HG03103 (cell line): ENCODE results near the gene FNDC11.

Experiments used
- ATAC-seq: cut with Tn5 transposase; IDR thresholded peaks from one replicate; pipeline ENCODE4 v1.9.1; 2021; ENCODE audit warnings: low read depth; ENCODE audit not compliant: unreplicated experiment

The FNDC11 gene

DNA sequence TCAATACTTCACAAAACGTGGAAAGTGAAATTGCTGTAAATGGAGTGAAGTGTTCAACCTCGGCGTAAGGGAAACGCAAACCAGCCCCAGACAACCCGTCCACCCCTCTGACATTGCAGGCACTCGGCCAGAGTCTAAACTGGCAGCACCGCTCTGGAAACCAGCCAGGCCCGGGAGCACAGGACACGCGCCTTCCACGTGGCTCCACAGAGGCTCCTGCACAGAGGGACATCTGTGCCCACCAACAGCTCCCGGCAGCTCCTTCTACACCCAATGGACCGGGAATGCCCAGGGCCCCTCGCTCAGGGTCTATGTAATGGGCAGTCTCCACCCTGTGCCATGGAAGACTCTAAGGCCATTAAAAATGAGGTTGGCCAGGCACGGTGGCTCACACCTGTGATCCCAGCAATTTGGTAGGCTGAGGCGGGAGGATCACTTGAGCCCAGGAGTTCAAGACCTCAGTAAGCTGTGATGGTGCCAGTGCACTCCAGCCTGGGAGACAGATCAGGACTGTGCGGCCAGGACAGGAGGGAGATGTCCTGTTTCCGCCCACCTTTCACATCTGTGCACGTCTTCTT, 23.4 kb downstream of the FNDC11 start:
- ATAC-seq = no peak

DNA sequence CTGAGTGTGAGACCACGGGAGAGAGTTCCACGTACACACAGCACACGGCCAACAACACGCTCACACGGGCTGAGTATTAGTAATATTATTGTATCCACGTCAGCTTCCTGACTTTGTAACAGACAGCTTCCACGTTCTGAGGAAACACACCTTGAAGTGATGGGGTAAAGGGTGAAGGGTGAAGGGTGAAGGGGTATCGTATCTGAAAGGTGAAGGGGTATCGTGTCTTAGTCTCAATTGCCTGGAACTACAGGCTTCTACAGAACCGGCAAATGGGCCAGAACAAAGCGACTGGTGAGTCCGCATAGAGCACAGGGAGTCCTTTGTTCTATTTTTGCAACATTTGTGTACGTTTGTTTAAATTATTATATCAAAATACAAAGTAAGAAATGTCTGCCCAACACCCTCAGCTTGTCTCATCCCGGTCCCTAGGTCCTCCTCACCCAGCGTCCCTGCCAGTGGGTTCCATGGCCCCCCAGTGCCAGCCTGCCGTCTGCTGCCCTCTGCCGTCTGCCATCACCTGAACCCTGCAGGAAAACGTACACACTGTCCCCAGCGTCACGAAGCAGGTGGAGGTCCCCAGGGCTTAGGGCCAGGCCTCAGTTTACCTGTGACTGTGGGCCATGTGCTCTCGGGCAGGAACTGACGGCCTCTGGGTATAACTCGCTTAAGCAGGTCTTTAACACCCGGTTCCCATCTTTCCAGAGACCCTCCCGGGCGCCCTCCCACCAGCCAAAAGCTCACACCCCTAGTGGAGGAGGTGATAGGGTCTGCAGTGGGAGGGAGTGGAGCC, 24.5 kb downstream of the FNDC11 start:
- ATAC-seq = no peak

DNA sequence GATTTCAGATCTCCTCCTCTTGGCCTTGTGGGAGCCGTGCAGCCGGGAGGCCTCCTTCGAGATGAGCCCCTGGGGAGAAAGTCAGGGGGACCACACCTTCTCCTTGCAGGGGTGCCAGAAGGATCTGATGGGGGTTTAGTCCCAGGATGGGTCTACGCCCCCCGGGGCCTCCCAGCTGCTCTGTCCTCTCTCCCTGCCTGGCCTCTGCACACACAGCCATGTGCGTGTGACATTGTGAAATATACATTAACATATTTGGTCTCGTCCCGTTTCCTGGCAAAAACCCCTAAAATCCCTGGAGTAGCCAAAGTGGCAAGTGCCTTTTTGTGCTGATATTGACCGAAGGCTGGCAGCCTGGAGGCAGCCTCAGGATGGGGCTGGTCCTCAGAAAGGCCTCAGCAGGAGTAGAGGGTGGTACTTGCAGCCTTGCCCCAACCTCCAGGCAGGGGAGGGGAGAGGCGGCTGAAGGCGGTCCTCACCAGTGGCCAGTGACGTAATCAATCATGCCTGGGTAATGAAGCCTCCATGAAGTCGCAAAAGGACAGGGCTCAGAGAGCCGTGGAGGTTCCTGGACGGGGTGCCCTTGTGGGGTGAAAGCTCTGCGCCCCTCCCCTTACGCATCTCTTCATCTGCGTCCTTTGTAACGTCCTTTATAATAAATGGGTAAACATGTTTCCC, 25.2 kb downstream of the FNDC11 start:
- ATAC-seq = no peak

DNA sequence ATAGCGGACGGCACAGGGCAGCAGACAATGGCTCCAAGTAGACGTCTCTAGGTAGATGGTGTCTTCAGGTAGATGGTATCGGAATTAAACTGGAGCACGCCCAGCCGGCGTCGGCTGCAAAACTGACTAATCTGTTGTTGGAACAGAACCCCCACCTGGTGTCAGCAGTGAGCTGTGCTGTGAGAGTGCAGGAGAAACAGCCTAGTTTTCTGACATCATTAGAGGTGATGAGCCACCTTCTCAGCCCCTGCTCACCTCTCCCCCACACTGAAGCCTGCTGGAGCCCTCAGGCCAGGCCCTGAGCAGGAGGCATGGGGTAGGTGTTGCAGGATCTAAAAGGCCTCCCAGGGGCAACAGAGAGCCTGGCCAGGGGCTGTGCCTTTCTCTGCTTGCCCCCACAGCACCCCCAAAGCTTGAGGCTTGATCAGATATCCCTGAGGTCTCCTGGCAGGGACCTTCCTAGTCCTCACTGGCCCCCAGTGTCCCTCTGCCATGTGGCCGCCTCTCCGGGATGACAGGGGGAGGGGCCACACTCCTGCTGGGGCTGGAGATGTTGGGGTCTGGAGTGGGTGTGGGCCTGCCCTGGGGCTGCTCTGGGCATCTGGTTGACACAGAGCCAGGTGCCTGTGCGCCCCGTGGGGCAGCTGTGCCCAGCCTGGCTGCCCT, 27.0 kb downstream of the FNDC11 start:
- ATAC-seq = no peak

DNA sequence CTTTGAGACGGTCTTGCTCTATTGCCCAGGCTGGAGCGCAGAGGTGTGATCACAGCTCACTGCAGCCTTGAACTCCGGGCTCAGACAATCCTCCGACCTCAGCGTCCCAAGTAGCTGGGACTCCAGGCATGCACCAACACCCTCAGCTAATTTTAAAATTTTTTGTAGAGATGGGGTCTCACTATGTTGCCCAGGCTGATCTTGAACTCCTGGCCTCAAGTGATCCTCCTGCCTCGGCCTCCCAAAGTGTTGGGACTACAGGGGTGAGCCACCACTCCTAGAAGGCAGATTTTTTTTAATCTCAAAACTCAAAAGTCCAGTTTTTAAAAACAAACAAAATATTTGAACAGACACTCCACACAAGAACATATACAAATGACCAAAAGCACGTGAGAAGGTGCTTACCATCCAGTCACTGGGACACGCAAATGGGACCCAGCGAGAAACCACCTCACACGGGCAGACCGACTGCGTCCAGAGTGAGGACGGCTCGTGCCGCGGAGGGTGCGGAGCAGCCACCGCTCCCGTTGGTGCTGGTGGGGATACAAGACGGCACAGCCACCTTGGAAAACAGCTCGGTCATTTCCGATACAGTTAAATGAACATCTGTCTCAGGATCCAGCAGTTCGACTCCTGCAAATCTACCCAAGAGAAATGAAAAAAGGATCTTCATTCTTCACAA, 28.6 kb downstream of the FNDC11 start:
- no peak for ATAC-seq

DNA sequence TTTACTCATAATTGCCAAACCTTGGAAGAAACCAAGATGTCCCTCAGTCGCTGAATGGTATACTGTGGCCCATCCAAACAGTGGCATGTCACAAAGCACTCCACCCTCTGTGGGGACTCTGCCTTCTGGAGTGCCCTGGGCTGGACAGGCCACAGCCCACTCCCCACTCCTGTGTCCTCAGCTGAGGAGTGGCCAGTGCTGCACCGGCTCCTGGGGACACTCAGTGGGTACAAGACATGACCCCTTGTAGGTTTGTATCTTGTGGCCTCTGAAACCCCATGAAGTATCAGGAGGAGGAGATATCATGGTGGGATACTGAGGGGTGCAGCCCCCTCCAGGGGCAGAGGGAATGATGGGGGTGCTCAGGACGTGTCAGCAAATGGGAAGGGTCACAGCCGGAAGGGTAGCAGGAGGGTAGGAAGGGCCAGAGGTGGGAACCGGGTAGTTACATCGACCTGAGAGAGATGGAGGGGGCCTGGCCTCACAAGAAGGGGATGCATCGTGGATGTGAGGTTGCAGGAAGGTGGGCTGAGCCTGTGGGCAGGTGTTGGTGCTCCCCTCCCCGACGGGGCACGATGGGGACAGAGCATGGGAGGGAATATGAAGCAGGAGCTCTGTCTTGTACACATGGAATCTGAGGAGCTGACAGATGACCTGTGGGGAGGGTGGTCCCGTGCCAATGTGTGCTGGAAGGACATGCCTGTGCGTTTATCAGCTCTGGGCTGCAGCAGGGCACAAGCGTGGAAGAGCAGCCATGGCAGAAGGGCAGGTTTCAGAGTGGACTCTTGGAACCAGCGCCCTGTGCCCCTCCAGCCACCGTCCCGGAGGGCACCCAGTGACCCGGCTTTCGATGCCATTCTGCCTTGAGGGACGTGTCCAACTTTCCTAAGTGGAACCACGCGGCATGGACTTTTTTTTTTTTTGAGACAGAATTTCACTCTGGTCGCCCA, 31.9 kb downstream of the FNDC11 start:
- ATAC-seq = no peak

DNA sequence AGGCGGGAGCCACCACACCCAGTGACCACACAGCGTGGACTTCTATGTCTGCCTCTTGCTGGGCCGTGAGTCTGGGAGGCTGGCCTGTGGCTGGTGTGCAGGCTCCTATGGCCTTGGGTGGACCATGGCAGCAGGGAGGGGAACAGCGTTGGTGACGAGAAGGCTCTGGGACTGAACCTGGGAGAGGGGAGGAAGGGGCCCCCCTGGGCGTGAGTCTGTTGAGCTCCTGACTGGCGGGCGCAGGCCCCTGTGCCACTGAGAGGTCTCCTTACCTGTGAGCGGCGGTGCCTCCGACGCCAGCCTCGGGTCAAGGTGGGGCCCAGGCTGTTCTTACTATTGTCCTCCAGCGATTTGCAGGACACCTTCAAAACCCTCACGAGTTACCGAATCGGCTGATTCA, 32.8 kb downstream of the FNDC11 start:
- no peak for ATAC-seq

DNA sequence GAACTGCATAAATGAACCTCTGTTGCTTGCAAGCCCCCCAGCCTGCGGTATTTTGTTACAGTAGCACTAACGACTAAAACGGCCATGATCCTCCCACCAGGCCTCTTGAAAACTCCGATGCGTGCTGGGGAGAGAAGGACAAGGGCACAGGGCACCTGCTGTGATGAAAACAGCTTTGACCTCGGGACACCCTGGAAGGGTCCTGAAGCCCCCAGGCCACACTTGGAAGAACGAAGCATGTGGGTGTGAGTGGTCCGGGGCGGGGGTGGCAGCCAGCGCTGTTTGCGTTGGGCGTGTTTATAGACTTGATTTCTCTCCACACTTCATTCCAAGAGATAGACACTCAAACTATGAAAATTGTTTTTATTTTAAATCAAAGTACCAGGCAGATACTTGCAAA, 33.3 kb downstream of the FNDC11 start:
- no peak for ATAC-seq

DNA sequence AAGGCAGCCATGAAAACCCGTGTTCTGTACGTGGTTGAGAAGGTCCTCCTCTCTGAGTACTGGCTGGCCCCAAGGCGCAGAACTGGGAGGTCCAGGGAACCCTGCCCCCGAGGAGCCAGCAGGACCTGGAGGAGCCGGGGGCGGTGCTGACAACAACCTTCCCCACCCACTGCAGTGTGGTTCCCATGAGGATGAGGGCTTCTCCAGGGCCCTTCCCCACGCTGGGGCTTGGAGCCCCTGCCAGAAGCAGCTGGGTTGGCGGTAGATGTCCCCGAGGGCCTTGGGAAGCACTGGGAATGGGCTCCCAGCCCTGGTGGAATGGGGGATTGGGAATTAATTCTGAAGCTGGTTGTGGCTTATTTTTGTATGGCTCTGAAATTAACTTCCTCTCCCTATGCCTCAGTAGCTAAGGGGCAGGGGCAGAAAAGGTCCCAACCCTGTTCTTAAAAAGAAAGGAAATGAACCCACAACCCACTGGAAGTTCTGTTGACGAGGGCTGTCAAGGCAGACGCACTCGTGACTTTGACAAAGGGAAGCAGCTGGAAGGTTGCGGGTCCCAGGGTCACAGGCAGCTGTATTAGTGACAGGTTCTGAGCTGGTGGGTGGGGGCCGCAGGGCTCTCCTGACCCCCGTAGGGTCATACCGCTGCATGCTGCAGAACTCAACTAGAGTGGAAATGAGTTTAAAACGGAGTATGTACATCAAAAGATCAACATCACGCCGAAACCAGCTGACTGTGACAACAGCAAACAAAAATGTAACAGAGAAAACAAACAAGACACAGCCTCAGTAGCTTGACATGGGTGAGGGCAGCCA, 34.0 kb downstream of the FNDC11 start:
- no peak for ATAC-seq

DNA sequence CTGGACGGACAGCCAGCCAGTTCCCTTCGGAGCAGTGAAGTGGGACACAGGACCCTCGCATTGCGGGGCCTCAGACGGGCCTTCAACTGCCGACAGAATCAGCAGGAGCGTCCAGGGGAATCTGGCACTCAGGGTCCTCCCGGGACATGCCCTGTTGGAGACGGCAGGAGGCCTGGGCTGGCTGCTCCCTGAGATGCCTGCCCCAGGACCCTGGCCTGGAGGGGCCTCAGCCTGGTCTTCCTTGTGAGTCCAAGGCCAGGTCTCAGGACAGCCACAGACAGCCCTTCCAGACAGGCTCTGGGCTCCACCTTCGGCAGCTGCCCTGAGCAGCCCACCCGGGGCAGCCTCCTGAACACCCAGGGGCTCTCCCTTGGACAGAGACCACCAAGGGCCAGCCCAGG, 34.7 kb downstream of the FNDC11 start:
- ATAC-seq = no peak

DNA sequence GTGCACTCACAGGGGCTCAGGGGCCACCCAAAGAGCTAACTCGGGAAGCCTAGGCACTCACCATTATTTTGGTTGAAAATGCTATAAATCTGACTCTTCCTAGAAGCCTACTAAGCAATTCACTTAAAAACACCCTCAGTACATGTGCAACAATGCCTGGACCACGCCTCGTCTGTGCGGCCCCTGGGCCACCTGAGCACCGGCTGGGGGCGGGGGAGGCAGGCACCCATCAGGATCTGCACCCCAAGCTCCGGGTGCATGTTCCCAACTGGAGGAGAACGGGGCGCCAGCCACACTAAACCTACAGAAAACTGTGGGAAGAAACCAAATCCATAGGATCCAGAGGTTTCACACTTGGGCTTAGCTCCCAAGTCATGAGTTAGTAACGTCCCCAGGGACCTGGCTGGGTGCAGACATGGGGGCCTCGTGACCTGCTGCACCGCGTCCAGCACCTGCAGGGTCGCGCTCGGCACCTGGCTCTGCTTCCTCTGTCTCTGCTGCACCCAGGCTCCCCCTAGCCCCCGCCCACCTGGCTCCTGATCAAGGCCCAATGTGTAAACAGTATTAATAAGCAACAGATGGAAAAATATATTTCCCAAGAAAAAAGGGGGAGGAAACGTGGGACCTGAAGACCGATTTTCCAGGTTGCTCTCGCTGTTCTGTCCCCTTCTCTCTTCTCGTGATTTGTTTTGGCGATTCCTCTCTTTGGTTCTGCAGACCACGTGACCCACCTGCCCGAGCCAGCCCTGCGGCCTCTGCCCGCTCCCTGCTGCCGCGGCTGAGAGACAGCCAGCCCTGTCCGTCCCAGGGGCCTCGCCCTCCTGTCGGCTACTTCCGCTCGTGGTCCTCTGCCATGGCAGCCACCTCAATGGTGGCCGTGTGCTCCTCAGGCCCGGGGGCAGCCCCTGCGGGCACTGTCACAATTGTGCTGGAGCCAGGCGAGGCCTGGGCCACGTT, 35.6 kb downstream of the FNDC11 start:
- no peak for ATAC-seq

DNA sequence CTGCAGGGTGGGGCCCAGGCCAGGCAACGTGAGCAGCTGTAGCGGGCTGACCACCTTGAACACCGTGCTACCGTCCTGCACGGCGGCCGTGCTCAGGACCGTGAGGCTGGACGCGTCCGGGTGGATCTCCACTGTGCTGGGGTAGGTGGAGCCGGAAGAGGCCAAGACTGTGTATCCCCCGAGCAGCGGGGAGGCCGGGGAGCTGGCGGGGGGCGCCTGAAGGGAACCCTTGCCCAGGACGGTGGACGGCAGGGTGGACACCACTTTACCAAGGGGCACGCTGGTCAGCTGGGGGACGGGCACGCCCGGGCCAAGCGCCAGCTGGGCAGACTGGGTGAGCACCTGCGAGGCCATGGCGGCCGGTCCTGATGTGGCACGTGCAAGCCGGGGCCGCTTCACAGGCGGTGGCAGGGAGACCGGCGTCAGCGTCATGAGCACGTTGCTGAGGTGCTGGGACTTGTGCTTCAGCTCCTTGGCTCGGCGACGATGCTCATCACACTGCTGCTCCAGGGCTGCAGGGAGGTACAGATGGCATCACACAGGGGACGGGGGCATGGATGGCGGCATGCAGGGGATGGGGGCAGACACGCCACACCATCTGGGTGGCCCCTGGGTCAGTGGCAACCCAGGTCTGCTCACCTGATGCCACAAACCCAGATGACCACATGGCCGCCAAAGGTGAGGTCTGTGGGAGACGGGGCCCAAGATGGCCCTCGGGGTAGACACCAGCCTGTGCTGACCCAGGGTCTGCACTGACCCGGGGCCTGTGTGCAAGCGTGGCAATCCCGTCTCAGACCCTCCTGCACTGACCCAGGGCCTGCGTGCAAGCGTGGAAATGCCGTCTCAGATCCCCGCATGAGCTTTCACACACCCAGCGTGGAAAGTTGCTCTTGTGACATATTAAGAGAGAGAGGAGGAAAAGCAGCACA, 36.5 kb downstream of the FNDC11 start:
- no peak for ATAC-seq

DNA sequence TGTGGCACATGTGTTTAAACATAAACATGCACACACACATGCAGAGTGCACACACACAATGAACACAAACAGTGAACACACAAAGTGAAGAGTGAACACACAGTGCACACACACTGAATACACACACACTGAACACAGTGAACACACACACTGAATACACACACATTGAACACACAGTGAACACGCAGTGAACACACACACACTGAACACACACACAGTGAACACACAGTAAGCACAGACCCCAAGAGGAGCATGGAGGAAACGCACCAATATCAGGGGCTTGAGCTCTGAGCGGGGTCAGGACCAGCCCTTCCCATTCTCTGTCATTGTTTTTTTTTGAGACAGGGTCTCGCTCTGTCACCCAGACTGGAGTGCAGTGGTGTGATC, 37.2 kb downstream of the FNDC11 start:
- ATAC-seq = no peak

DNA sequence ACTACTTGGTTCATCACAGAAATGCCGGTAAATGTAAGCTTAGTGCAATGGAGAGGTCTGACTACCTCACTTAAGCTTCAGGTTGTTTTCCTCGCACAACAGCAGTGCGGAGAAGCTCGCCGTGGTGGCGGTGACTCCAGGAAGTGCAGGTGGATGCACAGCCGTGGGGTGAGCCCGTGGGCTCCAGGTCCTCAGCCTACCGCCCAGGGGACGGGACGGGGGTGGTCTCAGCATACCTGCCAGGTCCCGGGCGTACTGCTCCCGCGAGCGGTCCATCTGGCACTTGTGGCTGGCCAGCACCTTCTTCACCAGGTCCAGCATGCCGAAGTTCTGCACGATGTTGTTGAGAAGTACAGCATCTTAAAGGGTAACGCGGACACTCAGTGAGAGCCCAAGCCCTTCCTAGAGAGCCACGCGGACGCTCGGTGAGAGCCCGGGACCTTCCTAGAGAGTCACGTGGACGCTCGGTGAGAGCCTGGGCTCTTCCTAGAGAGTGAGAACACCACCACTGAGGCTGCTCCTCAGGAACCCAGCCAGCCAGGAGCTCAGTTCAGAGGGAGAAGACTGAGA, 37.9 kb downstream of the FNDC11 start:
- no peak for ATAC-seq

DNA sequence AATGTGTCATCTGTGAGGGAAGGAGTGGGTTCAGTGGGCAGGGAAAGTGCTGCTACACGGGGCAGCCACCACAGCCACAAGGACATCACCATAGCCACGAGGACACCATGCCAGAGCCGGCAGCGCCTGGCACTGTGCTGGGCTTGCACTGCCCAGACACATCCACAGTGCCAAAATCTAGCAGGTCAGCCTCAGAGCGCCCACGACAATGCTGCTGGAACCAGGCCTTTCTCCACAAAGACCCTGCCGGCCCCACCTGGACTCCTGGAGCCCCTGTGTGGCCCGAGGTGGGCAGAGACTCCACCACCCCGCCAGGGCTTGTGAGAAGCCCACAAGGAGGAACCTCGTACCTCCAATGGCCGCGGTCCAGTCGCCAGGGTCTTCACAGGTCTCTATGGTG, 38.7 kb downstream of the FNDC11 start:
- no peak for ATAC-seq

DNA sequence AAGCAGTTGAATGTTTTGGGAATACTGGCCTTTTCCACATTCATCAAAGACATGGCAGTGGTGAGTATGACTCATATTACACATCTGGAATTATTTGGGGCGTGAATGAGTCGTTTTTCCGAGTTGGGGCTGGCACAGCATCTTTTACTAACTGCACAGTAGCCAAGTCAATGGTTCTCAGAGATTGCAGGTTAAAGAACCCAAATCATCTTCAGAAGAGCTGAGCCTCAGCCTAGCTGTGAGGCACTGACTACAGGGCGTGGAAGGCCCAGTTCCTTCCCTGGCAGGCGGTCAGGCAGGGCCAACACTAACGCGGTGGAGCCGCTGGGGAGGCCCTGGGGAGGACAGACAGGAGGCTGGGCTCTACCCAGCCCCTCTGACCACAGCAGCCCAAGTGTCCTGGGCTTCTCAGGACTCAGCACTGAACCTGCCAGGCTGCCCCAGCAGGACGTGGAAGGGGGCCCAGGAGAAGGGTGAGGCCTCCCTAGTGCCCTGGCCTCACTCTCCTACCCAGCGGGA, 40.1 kb downstream of the FNDC11 start:
- no peak for ATAC-seq
